GM18505 (cell line): ENCODE data around the gene CA4.

Source experiments
- ATAC-seq: cut with Tn5 transposase; IDR thresholded peaks from one replicate; pipeline ENCODE4 v1.9.1; 2021; ENCODE audit not compliant: unreplicated experiment
- POLR2A ChIP-seq: IDR thresholded peaks from 4 replicates; pipeline ENCODE4 v1.6.1; 2011; ENCODE audit warnings: borderline replicate concordance; ENCODE audit not compliant: insufficient read depth, insufficient read length; ENCODE audit errors: extremely low read depth

CA4 gene

DNA sequence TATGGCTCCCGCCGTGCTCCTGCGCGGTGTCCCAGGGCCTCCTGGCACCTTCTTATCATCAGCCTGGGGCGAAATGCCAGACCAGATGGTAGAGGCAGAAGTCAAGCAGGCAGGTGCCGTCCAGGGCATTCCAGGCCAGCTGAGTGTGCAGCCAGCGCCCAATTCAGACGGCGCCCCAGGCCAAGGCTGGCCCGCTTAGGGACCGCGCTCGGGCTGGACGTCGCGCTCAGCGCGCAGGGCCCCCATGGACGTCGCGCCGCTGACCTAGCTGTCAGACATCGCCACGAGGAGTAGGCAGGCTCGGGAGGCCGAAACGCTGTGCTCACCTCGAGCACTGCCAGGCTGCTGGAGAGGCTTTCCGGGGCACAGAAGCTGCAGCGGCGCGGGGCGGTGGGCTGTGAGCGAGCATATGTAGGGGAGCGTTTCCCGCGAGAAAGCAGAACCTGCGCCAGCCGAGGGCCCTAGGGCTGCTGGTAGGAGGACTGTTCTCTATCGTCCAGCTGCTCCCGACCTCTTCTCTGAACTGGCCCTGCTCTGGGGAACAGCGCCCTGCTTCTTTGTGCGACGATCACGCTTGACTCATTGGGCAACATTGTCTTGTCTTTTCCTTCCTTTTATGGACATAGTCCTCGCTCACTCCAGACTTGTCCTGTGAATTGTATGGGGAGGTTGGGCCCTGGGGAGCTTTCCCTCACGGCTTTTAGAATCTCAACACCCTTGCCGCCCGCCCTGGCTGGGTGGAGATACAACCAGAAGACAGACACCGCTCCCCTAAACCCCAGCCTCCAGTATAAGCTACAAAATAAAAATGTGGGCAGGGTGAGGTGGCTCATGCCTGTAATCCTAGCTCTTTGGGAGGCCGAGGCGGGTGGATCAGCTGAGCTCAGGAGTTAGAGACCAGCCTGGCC is 8.4 kb upstream of the CA4 start:
- no peak for TF ChIP-seq POLR2A
- no peak for ATAC-seq

DNA sequence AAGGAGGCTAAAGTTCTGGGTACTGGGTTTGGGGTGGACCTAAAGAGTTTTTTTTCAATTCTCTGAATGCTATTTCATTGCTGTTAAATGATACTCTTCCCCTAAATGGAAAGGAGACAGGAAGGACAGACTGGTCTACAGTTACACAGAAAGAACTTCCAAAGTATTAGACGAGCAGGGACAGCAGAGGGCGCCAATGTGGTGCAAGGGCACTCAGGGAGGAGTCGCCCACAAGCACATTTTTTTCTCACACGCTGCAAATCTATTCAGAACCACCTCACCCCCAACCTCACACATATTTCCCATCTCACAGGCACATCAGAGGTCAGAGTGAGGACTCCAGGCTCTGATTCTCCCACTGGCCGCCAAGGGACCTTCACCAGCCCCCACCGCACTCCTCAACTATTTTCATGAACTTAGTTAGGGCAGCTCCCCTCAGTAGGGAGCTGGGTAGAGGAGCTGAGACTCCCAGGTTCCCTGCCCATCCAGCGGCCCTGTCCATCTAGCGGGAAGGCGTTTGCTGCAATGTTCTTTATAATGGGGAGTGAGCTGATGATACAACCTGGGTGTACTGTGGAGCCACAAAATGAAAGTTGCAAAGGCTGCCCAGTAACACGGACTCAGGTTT is 6.8 kb upstream of the CA4 start:
- no peak for TF ChIP-seq POLR2A
- ATAC-seq: no peak

DNA sequence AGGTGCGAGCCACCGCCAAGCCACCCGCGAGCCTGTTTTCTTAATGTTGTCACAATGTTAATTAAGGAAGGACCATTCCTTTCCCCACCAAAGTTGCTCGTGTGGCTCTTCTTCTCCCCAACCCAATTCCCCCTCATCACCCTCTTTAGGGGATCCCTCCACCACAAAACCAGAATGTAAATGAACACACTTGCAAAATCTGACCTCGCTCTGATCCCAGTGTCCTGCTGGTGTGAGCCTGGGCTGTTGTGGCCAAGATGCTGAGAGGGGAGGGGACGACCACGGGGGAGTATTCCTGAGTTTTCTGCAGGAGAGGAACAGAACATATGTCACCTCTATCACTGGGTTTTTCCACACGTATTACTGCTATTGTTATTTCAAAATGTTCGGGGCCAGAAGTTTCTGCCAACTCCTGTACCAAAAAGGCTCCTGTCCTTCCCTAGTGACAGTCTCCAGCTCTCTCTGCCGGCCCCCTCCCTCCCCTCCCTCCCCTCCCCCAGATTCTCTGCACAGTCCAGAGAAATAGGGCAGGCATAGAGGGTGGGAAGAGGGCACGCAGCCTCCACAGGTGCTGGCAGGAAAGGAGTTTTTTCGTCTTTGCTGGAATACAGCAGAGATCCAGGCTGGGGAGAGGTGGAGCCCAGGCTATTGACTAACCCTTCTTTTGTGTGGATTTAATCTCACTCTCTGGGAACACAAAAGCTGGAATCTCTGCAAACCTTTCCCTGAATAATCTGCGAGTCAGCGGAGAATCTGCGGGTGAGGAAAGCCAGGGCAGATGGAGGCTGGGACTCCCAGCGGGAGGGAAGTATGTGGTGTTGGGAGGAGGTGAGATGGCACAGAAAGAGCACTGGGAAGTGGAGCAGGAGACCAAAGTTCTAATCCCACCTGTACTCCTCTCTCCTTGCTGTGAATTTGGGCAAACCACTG is 4.5 kb upstream of the CA4 start:
- TF ChIP-seq POLR2A: no peak
- ATAC-seq: no peak

DNA sequence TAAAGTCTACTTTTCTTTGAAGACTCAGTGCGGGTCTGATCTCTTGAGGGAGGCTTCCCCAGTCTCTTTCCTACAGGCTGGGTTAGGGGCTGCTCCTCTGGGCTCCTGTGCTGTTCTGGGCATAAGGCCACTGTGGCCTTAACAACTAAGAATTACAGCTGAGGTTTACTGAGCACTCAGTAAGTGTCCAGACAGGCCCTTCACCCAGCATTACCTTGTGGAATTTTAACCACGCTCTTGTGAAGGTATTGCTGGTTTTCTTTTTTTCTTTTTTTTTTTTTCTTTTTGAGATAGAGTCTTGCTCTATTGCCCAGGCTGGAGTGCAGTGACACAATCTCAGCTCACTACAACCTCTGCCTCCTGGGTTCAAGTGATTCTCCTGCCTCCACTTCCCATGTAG is 3.6 kb upstream of the CA4 start:
- no peak for TF ChIP-seq POLR2A
- no peak for ATAC-seq

DNA sequence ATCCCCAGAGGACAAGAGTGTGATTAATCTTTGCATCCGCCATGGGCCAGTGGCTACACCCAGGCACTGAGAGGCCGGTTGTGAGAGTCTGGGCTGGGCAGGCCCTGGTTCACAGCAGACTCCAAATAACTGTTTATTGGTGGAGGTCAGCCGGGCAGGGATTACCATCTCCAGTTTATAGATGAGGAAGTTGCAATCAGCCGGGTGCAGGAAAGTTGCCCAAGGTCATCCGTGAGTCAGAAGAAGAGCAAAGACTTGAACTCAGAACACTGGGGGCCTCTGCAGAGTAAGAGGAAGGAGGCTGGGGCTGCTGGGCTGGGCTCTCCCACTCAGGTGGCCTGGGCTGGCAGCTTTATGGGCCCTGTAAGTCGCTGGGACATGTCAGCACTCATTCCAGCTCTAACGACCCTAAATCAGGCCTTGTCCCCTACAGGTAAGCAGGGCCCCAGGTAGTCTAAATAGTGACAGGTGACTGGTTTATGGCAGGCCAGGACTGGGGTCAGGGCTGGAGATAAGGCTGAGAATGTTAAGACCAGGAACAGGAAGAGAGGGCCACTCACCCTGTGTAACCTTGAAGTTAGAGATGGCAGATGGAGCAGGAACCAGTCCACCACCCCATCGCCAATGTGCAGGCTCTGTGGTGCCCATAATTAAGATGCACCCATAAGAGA is 2.1 kb upstream of the CA4 start:
- no peak for ATAC-seq
- no peak for TF ChIP-seq POLR2A

DNA sequence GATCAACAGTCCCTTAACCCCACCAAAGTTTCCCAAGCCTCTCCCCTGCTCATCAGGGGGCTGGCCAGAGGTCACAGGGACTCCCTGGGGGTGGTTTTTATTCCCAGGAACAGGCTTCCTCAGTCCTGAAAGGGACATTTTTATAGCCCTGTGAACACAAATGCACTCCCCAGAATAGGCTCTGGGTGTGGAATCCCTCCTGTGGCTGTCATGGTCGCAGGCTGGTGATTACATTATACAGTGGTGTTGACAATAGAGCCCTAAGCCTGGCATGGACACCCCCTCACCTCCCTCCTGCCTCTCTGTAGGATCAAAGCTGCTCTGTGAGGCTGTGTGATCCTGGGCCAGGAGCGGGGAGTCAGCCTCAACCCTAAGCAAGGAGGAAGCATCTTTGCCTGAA is 1.4 kb upstream of the CA4 start:
- ATAC-seq: no peak
- no peak for TF ChIP-seq POLR2A

DNA sequence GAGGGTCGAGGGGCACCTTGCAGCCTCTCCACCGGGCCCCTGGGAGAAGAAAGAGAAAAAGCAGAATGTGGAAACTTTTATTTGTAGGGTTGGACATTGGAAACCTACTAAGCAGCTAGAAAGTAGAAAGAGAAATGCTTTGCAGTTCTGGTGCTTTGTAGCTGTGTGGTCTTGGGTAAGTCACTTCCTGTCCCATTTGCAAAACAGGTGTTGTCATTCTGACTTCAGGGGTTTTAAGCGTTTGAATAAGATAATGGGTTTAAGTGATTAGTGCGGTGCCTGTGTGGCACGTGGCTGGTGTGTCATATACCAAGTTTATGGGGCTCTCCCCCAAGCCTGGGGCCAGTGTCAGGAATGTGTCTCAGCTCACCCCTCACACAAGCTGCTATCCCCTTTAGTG is 1.6 kb downstream of the CA4 start:
- no peak for ATAC-seq
- TF ChIP-seq POLR2A: no peak

DNA sequence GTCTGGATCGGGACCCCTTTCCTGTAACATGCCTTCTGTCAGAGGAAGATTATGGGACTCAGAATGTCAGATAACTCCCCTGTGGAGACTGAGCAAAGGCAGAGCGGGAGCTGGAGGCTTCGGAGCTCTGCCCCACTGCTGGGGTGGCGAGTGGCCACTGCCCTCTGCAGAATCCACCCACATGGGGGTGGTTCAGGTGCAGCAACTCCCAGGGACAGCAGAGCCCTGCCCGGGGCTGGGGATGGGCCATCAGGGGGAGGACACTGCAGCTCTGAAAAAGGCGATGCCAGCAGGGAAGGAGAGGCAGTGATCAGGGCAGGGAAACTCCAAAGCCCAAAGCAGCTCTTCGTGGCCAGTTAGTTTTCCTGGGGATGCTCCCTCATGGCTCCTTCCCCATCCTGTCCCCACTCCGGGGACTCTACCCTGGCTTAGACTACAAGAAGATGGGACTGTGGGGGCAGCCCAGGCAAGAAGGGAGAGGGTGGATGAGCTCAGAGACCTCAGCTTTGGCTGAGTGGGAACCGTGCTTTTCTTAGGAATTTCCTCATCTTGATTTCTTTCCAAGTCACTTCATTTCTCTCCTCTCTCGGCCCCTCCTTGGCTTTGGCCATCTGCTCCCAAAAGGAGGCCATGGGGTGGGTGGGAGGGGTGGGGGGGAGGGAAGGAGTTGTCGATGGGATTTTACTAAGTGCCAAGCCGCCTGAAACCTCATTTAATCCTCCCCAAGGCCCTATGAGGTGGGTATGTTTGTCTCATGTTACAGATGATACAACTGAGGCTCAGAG is 4.0 kb downstream of the CA4 start:
- no peak for ATAC-seq
- TF ChIP-seq POLR2A: no peak

DNA sequence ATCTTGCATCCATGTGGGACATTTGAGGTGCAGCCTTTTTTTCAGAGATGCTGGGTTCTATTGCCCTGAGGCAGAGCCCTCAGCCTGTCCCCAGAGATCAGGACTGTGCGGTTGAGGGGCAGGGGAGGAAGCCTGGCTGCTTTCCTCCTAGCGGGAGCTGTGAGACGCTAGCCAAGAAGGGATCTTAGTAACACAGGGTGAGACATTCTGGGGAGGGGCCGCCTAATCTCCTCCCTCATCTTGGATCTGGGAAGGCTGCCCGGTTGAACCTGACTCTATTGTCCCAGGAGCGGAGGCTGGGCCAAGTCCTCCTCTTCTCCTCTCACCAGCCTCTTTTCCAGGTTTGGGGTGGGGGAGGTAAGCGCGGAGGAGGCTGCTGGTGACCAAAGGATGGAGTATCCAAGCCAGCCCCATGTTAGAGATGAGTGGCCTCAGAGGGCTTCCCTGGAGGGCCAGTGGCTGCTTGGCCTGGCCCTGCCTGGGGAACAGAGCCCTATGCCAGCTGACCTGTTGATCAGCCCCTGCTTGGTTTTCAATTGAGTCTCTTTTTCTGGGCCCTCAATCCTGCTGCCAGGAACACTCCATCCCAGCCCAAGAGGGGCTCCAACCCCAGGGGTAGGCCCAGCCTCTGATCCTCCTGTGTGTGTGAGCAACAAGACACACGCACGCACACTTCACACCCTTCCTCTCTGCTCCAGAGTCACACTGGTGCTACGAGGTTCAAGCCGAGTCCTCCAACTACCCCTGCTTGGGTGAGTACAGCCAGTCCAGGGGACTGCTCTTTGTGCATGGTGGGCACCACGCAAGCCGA is 5.0 kb downstream of the CA4 start:
- no peak for TF ChIP-seq POLR2A
- ATAC-seq: no peak

DNA sequence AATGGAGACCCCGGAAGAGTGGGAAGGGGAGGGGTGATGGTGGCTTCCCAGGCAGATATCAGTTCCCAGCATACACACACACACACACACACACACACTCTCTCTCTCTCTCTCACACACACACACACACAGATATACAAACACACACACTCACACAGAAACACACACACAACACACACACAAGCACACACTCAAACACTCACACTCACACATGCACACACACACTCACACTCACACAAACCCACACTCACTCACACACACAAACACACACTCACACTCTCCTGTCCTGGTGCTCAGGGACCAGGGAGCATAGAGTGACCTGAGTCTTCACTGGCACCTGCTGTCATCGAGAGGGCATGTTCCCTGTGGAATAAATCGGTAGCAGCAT is 5.6 kb downstream of the CA4 start:
- no peak for ATAC-seq

DNA sequence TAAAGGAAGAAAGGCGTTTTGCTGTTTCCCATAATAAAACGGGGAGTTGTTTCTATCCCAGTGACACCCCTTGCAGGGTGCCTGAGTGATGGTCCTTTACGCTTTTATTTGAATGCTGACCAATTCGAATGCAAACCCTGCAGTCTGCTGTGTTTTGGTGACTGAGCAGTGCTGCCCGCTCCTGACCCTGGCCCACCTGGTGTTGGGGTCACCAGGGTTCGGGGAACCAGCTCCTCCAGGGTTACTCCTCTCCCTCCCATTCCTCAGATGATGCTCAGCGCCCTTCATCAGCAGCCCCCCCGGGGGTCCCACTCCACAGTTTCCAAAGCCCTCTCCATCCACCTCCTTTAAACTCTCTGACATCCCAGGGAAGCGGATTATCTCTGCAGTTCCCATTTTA is 6.0 kb downstream of the CA4 start:
- no peak for TF ChIP-seq POLR2A
- no peak for ATAC-seq

More for the DNA sequence above, 5.6 kb downstream of the CA4 start:
- no peak for TF ChIP-seq POLR2A
